ENCODE data around the gene LIMA1. TPM values are rescaled to one million over a fixed set of nuclear protein-coding genes. Genes with fewer than 3 reads are reported as not detected.
A peak's percentile ranks its signal among the peaks of the same experiment; 100 is the strongest.

Gene LIMA1
- total RNA-seq, 1 donor from 2014 or later: 81.1 TPM

DNA sequence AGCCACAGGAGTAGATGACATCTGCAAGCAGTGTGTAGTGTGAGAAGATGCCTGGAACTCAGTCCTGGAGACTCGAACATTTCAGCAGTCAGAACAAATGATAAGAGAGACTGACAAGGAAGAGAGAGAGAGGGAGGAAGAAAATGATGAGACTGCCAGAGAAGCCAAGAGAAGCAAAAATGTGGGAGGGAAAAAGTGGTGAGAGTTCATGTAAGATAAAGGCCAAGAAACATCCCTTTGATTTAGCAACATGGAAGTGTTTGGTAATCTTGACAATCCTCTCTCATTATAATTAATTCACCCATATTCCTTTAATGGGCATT, 42.6 kb downstream of the LIMA1 start:
- Histone ChIP-seq H3K9me3 (no peaks in the 10 kb centered on the region), H3K36me3 (peaks cover 7% of the 10 kb centered on the region), H3K4me3 (no peak overlapping the region), H3K27ac (peak overlapping the region; percentile 82), H3K4me1 (peaks cover 42% of the 10 kb centered on the region), H3K27me3 (no peaks in the 10 kb centered on the region)
- no peak for TF ChIP-seq CTCF (IDR thresholded peaks at IDR 0.05)
- DNase-seq (no peak), ATAC-seq (peak; percentile 34)
- intact Hi-C loops (cut with DNase I): no loop called here

DNA sequence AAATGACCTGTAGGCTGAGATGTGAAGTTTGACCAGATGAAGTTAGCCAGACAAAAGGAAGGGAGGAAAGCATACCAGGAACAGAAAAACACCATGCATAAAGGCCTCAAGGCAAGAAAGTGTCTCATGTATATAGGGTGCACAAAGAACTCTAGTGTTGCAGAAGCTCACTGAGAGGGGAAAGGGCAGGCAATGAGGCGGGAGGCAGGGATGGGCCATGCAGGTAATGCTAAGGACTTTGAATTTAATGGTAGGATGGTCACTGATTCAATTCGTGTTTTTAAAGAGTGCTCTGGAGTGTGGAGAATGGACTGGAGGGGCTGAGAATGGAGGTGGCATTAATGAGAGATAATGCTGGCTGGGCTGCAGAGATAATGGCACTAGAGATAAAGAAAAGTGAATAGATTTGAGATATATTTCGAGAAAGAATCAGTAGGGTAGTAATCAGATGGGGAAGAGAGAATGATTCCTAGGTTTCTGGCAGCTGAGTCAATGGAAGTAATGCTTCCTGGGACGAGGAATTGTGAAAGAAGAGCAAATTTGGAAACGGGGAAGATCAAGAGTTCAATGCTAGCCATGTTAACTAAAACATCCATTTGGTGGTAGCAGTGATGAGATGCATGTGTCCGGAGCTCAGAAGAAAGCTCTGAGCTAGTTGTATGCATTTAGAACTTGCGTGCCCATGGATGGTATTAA, 43.1 kb downstream of the LIMA1 start:
- Histone ChIP-seq H3K36me3 (peaks cover 12% of the 10 kb centered on the region), H3K27me3 (no peaks in the 10 kb centered on the region), H3K4me3 (no peak overlapping the region), H3K9me3 (no peaks in the 10 kb centered on the region), H3K27ac (peak overlapping the region; percentile 82), H3K4me1 (peaks cover 42% of the 10 kb centered on the region)
- DNase-seq: no peak
- intact Hi-C loops (cut with DNase I): no loop called here
- TF ChIP-seq CTCF (IDR thresholded peaks at IDR 0.05): no peak
- no peak for ATAC-seq

DNA sequence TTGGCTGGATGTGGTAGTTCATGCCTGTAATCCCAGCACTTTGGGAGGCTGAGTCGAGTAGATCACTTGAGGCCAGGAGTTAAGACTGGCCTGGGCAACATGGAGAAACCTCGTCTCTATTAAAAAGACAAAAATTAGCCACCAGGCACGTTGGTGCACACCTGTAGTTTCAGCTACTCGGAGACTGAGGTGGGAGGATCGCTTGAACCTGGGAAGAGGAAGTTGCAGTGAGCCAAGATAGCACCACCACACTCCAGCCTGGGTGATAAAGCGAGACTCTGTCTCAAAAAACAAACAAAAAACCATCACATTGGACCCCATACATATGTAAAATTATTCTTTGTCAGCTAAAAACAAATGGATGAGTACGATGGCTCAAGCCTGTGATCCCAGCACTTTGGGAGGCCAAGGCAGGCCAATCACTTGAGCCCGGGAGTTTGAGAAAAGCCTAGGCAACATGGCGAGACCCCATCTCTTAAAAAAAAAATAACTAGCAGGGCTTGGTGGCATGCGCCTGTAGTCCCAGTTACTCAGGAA, 43.9 kb downstream of the LIMA1 start:
- no peak for TF ChIP-seq CTCF (IDR thresholded peaks at IDR 0.05)
- peak overlapping the region; percentile 82 for H3K27ac ChIP-seq
- H3K27me3 ChIP-seq: no peaks in the 10 kb centered on the region
- H3K9me3 ChIP-seq: no peaks in the 10 kb centered on the region
- H3K4me3 ChIP-seq: no peak overlapping the region
- H3K36me3 ChIP-seq: peaks cover 12% of the 10 kb centered on the region
- intact Hi-C loops (cut with DNase I): no loop called here
- DNase-seq (no peak), ATAC-seq (no peak)
- H3K4me1 ChIP-seq: peaks cover 42% of the 10 kb centered on the region

- no peak for TF ChIP-seq CTCF (IDR thresholded peaks at IDR 0.05)
- no peak overlapping the region for H3K27ac ChIP-seq
- peaks cover 6% of the 10 kb centered on the region for H3K4me1 ChIP-seq
- ATAC-seq (peak; percentile 59), DNase-seq (no peak)
- H3K36me3 ChIP-seq: peaks cover 12% of the 10 kb centered on the region
- H3K27me3 ChIP-seq: no peaks in the 10 kb centered on the region
- intact Hi-C loops (cut with DNase I): no loop called here
- no peaks in the 10 kb centered on the region for H3K9me3 ChIP-seq
- H3K4me3 ChIP-seq: no peak overlapping the region
Observed at GRCh38 chr12:50234347-50234746, 49.0 kb downstream of the LIMA1 start.

- Histone ChIP-seq H3K9me3 (no peaks in the 10 kb centered on the region), H3K36me3 (peaks cover 12% of the 10 kb centered on the region), H3K4me1 (peaks cover 6% of the 10 kb centered on the region), H3K27ac (no peak overlapping the region), H3K4me3 (no peak overlapping the region), H3K27me3 (no peaks in the 10 kb centered on the region)
- no peak for TF ChIP-seq CTCF (IDR thresholded peaks at IDR 0.05)
- intact Hi-C loops (cut with DNase I): no loop called here
- ATAC-seq (no peak), DNase-seq (no peak)
Observed at GRCh38 chr12:50232771-50233209, 50.5 kb downstream of the LIMA1 start.
